Left kidney (tissue), 2 donors: Measurements from ENCODE around the gene DHX30. TPM values are rescaled to one million over a fixed set of nuclear protein-coding genes. Genes with fewer than 3 reads are reported as not detected.
"Not testable (repeated sequence)": the region's sequence is repeated elsewhere in the genome, so short reads cannot be mapped to it uniquely, and the experiment has no call there.

Experiments
- DNase-seq: peaks from one replicate; pipeline ENCODE4 v3.0.0-alpha.2; 2013
- polyA plus RNA-seq: library from polyadenylated mRNA; unstranded; fragments of 120-200 nt; gene quantifications from one replicate; pipeline ENCODE4 v1.2.1, GENCODE V29; 2013; ENCODE audit not compliant: insufficient read length

The DHX30 gene
- polyA plus RNA-seq, 1 donor = 65.3 TPM

DNA sequence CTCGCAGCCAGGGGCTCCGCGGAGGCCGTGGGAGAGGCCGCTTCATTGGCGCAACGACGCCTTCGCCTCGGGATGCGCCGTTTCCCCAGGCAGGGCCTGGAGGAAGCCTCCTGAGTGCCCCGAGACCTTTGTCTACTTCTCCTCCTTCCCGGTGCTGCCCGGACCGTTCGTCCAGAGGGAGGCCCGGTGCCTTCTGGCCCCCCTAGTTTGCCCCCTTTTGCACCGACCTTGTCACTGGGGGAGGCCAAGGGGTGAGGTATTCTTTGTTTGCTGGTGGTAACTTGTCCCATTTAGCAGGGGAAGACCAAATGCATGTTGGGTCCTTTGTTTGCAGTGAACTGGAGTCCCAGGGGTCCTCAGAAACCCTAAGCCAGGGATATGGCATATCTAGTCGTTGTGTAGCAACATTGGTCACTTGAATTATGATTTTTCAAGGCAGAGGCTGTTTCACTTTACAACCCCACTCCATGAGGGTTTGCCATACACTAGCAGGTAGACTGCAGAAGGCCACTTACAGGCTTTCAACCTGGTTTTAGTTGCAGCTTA, 615 bp downstream of the DHX30 start:
- DNase-seq = no peak

DNA sequence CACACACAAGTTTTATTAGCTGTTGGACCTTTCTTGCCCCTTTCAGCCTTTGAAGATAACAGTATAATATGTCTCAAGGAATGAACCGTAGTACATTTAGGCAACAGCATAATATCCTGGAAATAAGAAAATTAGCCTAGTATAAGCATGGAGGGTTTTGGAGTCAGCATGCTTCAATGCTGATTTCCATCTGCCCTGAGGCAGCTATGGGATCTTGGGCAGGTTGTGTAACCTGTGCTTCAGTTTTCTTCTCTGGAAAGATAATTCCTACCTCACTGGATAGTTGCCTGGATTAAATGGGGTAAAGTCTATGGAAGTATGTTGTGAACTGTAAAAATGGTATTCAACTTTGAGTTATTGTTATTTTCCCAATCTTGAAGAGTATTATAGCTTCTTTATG, 1.6 kb downstream of the DHX30 start:
- no peak for DNase-seq

DNA sequence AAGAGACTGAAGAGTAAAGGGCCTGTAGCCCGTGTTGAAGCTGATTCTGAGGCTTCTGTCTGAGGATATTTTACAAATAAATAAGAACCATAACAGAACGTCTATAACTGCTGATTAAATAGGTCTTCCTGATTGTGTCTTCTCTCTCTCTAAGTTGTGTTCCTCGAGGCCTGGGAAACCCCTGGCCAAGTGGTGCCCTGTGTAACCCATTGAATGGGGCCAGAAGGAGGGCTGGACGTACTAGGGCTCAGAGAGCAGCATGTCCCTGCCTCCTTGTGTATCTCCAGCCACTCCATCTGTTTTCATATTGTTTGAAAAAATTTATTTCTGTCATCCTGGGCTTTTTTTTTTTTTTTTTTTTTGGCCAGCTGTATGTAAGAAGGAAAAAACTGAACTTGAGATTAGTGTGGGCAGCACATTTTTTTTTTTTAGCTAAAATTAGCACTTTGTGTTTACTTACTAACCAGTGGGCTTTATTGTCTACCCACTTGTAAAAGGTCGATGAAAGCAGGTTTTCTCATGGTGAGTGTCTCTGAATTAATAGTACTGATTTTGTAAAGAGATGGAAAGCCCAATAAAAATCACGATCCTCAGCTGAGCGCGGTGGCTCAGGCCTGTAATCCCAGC, 10.7 kb downstream of the DHX30 start:
- DNase-seq = no peak

DNA sequence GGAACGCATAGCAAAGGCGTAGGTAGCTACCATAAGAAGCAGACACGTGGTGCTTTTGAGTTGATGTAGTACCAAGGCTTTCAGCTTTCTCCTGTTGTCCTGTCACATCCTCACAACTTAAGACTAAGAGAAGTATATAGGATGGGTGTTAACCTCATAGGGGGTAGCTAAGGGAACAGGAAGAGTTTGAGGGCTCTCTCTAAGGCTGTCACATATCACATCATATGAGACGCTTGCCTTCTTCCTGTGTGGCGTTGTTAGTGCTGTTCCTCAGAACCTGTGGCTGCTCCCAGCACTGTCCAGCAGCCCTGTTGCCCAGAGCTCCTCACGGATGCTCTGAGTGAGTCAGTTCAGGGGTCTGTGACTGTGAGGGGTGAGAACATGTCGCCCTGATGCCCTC, 14.7 kb downstream of the DHX30 start:
- DNase-seq = no peak

DNA sequence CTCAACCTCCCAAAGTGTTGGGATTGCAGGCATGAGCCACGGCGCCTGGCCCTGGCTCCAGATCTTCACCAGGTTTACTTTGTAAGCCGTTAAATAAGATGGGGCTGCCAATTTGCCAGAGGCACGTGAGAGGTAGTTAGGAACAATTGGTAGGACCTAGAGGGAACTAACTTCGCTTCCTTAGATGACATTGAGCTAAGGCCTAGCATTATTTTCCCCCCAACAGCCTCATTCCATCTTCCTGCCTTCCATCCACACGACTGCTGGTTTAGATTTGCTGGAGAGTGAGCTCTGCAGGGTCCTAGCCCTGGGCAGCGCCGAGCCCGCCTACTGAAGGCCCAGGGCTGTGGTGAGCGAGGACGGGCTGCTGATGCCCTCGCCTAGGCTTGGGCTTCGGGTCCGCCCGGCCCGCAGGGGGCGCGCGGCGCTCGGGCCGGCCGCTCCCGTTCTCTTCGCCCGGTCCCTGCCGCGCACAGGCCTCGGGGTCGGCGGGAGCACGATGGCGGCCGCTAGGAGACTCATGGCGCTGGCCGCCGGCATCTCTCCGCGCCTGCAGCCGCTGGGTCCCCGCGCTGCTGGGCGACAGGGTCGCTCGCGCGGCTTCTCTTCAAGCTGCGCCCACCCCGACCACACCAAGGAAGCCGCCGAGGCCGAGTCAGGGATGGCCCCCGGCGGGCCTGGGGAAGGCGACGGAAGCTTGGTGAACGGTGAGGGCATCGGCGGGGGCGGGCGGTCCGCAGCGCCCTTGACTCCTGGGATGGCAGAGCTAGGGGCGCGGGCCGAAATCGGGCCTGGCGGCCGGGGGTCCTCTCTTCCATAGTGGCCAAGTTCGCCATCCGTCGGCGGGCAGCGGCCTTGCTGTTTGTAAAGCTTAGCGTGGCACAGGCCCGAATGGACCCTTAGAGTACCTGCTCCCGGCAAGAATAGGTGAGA, 21.9 kb downstream of the DHX30 start:
- DNase-seq = peak; percentile 83

DNA sequence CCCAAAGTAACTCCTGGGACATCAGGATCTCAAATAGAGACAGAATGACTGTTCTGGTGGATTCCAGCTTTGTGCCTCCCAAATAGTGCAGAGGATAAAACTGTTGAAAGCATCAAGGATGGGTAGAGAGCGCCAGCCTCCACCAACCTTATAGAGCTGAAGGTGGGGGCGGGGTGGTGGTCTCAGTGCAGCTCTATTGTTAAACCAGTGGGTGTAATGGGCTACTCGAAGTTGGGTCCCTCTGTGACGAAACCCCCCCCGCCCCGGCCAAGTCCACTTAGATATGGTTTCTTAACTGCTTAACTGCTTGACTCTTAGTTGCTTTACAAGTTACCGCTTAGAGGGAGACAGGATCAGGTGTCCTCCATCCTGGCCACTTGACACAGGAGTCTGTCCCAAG, 22.7 kb downstream of the DHX30 start:
- DNase-seq = no peak

DNA sequence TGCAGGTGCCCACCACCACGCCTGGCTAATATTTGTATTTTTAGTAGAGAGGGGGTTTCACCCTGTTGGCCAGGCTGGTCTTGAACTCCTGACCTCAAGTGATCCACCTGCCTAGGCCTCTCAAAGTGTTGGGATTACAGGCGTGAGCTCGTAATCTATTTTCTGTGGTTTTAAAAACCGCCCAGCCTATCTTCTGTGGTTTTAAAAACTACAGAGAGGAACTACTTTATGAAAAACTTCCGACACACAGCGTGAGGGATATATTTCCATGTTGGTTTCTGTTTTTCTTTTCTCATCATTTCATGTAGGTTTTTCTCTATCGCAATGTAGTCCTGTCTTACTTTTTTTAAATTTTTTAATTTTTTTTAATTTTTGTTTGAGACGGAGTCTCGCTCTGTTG, 26.5 kb downstream of the DHX30 start:
- not testable (repeated sequence) for DNase-seq

DNA sequence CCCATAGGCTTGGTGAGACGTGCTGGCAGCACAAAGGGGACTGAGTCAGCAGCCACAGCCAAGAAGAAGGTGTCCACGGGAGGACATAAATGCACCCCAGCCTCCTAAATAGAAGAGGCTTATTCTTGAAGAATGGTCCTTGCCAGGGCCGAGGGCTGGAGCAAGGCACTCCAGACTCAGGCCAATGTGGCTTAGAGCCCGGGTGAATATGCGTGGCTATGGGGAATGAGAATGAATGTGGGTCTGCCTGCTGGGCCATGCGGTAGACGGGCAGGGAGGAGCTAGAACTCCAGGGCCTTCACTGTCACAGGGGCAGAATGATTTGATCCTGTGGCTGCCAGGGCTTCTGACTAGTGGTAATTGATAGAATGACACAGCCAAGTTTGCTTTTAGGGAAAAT, 34.0 kb downstream of the DHX30 start:
- DNase-seq = no peak

DNA sequence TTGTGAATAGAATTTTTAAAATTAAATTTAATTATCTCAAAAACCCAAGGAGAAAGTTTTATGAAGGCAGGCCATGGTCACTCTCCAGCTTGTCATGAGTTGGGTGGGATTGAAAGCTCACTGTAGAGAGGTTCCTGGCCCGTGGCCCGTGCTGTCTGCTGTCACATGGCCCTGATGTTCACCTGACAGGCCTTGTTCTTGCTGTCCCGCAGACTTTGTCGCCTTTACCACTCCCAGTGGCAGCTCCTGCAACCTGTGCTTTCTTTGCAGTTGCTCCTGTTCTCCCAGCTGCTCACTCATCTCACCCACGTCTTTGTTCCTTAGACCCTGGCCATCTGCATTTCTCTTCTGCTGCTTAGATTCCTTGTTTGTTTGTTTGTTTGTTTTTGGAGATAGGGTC, 35.6 kb downstream of the DHX30 start:
- DNase-seq = no peak

DNA sequence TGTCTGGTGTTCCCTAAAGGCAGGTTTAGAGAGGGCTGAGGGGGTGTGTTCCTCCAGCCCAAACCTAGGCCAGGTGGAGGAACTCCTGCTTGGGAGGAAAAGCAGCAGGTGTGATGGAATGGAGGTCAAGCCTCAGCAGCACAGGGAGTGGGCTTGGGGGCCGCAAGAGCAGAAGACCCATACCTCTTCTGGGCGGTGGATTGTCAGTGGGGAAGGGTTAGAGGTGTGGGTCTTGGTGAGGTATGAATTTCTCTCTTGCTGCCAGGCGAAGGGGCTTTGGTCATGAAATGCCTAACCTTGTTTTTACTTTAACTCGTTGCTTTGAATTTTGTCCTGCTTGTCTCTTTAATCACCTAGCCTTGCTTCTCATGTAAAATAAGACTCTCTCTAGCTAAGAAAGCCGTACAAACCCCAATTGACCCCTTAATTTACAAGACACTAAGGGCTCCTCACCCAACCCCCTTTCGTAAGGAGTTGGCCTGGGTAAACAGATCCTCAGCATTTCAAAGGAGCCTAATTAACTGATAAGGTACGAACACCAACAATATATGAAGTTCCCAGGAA, 38.9 kb downstream of the DHX30 start:
- no peak for DNase-seq

DNA sequence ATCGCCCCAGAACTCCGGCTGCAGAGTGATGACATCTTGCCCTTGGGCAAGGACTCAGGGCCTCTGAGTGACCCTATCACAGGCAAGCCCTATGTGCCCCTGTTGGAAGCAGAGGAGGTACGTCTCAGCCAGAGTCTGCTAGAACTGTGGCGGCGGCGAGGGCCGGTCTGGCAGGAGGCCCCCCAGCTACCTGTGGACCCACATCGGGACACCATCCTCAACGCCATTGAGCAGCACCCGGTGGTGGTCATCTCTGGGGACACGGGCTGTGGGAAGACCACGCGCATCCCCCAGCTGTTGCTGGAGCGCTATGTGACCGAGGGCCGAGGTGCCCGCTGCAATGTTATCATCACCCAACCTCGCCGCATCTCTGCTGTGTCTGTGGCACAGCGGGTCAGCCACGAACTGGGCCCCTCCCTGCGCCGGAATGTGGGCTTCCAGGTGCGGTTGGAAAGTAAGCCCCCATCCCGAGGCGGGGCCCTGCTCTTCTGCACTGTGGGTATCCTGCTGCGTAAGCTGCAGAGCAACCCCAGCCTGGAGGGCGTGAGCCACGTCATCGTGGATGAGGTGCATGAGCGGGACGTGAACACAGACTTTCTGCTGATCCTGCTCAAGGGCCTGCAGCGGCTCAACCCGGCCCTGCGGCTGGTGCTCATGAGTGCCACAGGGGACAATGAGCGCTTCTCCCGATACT, 43.4 kb downstream of the DHX30 start:
- DNase-seq = no peak

DNA sequence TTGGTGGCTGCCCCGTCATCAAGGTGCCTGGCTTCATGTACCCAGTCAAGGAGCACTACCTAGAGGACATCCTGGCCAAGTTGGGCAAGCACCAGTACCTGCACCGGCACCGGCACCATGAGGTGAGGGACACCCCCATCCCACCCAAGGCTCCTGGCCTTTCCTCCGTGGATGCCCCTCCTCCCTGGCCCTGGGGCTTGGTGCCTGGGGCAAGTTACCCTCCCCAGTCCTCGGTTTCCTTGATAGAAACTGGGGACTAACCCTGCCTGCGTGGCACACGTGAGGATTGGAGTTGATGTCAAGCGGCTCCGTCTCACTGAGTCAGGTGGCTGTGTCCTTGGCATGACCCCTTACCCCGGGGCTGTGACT, 43.9 kb downstream of the DHX30 start:
- no peak for DNase-seq

DNA sequence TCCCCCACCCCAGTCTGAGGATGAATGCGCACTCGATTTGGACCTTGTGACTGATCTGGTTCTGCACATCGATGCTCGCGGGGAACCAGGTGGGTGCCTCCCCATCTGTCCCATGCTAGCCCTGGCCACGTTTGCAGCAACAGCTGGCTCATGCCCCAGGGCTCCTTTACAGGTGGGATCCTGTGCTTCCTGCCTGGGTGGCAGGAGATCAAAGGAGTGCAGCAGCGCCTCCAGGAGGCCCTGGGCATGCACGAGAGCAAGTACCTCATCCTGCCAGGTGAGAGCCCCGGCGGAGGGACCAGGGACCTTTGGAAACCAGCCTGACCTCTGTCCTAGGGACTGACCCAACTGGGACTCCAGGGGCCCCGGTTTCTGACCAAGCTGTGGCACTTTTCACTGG, 44.3 kb downstream of the DHX30 start:
- no peak for DNase-seq

DNA sequence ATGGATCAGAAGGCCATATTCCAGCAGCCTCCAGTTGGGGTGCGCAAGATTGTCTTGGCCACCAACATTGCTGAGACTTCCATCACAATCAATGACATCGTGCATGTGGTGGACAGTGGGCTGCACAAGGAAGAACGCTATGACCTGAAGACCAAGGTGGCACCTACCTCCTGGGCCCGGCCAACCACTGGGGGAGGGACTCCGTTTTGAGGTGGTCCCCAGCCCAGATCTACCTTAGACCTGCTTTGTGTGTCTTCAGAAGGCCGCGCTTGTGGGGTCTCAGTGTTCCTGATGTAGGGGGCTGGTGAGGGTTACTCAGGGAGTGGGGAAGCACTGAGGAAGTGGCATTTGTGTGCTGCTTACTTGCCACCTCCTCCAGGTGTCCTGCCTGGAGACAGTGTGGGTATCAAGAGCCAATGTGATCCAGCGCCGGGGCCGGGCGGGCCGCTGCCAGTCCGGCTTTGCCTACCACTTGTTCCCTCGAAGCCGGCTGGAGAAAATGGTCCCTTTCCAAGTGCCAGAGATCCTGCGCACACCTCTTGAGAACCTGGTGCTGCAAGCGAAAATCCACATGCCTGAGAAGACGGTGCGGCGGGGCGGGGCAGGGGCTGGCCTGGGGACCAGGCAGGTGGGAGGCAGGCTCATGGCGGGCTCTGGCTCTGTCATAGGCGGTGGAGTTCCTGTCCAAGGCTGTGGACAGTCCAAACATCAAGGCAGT, 45.0 kb downstream of the DHX30 start:
- DNase-seq = no peak

DNA sequence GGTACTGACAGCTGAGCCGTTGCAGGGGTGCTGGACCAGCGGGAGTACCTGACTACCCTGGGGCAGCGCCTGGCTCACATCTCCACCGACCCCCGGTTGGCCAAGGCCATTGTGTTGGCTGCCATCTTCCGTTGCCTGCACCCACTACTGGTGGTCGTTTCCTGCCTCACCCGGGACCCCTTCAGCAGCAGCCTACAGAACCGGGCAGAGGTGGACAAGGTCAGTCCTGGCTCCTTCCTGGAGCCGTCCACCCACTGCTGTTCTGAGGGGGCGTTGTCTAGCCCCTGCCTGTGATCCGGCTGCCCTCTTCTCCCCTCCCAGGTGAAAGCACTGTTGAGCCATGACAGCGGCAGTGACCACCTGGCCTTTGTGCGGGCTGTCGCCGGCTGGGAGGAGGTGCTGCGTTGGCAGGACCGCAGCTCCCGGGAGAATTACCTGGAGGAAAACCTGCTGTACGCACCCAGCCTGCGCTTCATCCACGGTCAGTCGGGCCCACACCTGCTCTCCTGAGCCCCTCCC, 45.7 kb downstream of the DHX30 start:
- no peak for DNase-seq

DNA sequence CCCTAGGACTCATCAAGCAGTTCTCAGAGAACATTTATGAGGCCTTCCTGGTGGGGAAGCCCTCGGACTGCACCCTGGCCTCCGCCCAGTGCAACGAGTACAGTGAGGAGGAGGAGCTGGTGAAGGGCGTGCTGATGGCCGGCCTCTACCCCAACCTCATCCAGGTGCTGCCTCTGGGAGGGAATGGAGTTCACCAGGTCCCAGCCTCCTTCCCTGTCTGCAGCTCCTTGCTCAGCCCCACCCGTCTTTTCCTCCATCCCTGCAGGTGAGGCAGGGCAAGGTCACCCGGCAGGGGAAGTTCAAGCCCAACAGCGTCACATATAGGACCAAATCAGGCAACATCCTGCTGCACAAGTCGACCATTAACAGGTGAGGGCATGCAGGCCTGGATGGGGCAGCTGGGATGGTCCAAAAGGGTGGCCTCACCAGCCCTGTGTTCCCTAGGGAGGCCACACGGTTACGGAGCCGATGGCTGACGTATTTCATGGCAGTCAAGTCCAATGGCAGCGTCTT, 46.3 kb downstream of the DHX30 start:
- no peak for DNase-seq

DNA sequence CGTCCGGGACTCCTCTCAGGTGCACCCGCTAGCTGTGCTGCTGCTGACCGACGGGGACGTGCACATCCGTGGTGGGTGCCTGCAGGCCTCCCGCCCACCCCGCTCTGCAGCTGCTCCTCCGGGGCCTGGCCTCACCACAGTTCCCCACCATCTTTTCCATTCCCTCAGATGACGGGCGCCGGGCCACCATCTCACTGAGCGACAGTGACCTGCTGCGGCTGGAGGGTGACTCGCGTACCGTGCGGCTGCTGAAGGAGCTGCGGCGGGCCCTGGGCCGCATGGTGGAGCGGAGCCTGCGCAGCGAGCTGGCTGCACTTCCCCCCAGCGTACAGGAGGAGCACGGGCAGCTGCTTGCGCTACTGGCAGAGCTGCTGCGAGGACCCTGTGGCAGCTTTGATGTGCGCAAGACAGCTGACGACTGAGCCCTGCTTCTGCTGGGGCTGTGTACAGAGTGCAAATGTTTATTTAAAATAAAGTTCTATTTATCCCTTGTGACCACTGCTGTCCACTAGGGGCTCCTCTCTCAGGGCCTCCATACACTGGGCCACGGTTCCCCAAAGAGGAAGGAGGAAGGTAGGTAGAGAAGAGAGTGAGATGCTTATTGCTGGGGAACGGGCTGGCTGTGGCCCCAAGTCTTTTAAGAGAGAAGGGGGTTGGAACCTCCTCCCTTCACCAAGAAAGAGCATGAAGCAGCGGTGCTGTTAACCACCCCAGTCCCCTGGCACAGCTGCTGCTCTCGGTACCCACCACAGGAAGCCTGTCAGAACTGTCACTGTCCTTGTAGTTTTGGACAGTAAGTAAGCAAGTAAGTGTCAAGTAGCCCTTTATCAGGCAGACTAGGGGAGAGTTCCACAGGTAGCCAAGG, 47.0 kb downstream of the DHX30 start:
- DNase-seq = no peak

DNA sequence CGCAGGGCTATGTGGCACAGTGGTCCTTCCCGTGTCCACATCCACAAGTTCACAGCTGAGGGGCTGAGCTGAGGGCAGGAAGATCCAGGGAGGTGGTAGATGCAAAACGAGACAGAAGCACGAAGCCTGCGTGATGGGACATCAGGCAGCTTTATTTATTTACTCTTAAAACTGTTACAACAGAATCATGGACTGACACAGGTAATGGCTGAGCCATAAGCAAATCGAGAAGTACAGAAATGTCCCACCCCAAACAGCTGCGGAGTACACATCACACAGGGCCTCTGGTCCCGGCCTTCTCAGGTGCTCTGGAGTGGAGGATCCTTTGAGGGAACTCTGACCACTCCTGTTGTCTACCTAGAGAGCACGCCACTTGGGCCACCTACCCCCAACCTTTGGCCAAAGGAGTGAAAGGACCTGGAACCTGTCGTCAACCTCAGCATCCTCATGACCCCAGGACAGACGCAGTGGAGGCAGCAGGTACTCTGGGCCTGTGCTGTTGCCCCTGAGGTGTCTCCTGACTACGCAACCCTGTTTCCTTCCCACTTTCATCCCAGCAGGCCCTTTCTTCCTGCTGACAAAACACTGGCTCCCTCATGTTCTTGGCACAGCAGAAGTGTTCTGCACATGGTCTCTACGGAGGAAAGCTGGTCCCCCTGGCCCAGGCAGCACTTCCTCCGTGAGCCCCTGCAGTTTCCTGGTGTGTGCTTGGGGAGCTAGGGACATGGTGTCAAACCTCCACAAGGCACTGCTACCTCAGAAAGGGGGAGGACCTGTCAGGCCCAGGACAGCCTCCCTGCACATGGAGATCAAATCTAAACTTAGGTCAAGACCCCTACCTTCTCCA, 47.8 kb downstream of the DHX30 start:
- no peak for DNase-seq

DNA sequence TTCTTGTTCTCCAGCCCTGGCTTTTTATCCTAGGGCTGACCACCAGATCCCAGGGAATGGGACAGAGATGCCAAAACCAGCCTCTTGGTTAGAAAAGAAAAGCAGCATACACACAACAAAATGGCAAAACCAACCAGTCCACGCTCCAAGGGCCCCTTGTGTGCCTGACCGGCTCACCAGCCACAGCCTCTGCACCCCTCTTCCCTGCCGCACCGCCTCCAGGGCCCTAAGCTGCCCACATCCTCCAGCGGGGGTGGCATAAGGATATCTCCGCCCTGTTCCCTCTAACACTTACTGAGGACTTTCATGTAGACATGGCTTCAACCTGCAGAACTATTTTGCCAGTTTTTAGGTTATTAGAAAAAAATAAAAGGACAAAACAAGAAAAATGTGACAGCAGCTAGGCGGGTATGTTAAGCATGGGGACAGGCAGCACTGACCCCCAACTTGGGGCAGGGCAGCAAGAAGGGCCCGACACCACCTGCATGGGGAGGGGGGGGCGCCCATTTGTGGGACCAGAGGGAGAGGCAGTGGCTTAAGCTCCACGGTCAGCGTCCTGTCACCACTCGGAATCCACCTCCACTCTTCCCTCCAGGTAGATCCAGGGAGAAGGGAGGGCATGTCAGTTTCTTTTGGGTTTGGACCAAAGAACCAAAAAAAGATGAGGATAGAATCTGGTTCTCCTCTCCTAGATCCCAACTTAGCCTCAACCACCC, 49.1 kb downstream of the DHX30 start:
- DNase-seq = no peak
